GDM1 (cell line): Measurements from ENCODE around the gene SND1.
"Not testable (repeated sequence)": the region's sequence is repeated elsewhere in the genome, so short reads cannot be mapped to it uniquely, and the experiment has no call there.

Experiments
- DNase-seq: peaks from one replicate; lab custom pipeline; 2025; lab: John Stamatoyannopoulos, UW

The SND1 gene

GRCh38 chr7:127962589-127963361, 310.8 kb downstream of the SND1 start:
- no peak for DNase-seq

DNA sequence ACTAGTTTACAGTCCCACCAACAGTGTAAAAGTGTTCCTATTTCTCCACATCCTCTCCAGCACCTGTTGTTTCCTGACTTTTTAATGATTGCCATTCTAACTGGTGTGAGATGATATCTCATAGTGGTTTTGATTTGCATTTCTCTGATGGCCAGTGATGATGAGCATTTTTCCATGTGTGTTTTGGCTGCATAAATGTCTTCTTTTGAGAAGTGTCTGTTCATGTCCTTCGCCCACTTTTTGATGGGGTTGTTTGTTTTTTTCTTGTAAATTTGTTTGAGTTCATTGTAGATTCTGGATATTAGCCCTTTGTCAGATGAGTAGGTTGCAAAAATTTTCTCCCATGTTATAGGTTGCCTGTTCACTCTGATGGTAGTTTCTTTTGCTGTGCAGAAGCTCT, 311.9 kb downstream of the SND1 start:
- not testable (repeated sequence) for DNase-seq

GRCh38 chr7:127967281-127967680, 315.3 kb downstream of the SND1 start:
- DNase-seq = no peak

DNA sequence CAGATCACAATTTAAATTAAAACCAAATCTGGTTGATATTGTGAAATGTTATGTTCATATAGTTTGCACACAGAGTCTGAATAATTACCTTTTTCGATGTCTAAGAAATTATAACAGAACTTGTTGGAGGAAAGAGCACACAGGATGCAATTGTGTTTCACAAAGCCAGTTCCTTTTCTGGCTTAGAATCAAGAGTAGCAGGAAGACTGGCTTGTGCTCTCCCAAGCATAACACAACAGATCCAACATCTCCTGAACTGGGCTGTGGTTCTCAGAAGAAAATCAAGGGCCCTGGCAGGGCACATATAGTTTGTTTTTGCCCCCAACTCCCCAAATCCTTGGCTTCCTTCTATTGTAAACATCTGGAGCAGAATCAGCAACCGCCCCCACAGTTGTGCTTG, 316.6 kb downstream of the SND1 start:
- no peak for DNase-seq

GRCh38 chr7:127973832-127974231, 321.8 kb downstream of the SND1 start:
- no peak for DNase-seq

DNA sequence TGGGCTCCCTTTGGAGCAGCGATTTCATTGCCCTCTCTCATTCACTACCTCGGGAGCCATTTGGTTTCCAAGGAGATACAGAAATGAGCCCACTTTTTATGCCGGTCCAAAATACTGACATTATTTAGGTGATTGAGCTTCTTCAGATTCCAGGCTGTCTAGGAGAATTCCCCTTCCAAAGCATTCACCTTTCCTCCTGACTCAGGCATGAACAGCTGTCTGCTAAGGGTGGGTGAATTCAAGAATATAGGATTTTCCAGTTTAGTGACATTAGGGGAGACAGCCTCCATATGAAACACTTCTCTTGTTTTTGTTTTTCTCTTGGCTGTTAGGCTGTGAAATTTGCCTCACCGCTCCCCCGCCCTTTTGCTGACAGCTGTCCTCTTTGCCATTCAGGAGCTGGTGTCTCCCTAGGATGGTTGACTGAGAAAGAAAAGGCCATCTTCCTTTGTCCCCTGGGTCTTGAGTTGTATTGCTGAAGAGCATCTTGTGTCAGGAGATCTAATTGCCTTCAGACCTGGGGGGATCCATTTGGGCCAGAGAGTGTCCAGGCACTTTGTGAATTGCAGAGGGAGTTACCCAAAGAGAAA, 322.5 kb downstream of the SND1 start:
- DNase-seq = no peak

DNA sequence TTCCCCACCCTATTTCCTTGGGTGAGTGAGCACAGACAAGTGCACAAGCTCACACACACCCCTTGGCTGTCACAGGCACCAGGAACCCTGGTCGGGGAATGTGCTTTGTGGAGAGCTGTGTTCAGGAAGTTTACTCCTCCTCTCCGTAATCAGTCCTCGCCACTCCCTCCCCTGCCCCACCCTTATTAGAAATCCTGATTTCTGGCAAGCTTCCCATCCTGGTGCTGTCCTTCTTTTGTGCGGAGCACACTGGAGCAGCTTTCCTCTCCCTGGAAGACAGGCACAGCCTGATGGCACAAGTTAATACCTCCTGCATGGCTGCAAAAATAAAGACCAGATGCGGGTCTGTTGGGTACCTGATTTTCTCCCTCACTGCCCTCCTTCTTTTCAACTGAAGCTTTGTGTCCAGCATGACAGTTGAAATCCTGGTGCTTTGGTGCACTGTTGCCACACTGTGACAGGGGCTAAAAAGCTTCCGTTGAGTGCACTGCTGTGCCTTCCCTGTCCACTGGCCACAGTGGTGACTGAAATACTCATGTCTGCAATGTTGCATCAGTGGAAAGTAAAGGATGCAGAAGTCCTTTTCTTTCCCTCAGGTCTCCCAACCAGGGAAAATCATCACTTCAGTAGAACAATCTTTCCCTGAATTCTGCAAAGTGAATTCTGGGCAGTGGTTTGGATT, 324.2 kb downstream of the SND1 start:
- no peak for DNase-seq

DNA sequence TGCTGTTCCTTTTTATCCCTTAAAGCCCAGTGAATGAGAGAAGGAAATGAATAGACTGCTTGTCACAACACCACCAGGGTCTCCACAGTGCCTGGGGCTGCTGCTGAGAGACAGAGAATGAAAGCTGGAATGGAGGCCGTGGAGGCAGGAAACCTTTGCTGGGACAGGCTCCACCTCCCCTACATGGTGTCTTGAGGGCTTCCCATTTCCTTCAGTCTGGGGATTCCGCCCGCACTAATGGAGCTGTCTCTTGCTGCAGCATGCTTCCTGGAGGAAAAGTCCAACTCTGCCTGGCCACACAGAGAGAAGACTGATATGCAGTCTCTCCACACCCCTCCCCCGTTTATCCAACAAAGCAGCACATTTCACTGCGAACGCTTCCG, 324.7 kb downstream of the SND1 start:
- DNase-seq = no peak

GRCh38 chr7:127978421-127978820, 326.4 kb downstream of the SND1 start:
- no peak for DNase-seq

GRCh38 chr7:127979113-127979727, 327.2 kb downstream of the SND1 start:
- no peak for DNase-seq

DNA sequence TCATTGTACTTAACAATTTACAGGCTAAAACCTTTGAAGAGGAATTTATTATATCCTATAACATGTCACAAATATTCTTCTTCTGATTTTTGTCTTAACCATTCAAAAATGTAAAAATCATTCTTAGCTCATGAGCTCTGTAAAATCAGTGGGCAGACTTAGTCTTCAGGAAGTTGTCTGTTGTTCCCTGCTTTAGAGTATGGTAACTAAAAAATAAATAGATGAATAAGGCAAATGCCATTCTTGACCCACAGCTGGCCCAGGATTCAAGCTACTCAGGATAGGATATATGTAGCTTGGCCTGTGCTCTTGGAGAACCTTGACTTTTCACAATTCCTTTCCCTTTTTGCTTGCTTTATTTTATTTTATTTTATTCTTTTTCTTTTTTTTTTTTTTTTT, 327.7 kb downstream of the SND1 start:
- no peak for DNase-seq

DNA sequence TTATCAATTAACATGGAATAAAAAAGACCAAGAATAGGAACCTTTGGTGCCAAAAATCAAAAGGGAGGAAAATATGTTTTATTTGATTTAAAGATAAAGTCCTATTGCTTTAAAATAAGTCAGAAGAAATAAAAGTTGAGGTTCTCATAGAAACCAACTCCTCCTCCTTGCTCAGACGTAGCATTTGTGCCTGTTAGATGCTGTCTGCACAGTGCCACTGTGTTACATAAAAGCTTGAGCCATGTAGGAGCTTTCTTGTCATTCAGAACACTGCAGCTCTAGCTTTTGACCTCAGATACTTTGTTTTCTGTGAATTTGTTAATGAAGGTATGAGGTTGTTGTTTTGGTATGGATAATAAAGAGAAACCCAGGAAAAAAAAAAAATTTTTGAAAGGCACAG, 328.9 kb downstream of the SND1 start:
- DNase-seq = no peak

- no peak for DNase-seq
Observed at GRCh38 chr7:127981965-127982364, 330.0 kb downstream of the SND1 start.

DNA sequence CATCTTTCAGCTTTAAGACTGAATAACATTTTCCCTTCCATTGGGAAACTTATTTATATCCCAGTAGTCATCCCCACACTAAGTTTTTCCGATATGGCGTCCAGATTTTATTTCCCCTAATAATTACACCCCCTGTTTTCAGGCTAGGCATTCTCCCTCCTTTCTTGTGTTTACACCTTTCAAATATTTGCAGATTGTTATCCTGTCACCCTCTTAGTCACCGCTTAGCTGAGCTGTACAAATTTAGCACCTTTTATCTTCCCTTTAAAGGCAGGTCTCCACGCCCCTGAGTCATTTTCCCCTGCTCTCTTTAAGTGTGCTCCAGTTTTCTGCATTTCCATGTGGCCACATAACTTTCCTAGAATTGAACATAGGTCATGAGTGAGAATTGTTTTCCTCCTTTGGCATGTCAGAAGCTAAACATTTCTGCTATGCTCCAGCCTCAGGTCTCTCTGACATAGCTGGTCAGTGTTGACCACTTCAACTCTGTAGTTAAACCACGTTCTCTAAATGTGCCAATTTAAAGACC, 331.9 kb downstream of the SND1 start:
- no peak for DNase-seq

GRCh38 chr7:127986581-127987521, 334.9 kb downstream of the SND1 start:
- no peak for DNase-seq

GRCh38 chr7:127988751-127989150, 336.8 kb downstream of the SND1 start:
- DNase-seq = no peak

DNA sequence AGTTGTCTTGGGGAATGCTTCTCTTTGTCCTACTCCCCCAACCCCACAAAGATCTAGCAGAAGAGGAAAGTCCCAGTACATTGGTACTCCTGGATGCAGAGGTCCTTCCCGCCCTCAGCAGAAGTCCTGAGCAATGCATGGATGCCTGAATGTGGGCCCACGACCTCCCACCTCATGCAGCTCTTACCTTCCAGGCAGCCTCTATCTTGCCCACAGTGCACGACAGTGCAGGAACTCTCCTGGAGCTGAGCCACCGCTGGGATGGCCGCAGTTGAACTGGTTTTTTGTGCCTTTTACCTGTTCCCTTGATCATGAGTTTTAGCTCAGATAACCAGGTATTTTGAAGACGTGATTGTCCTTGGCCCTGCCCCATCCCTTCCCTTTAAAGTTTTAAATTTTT, 341.3 kb downstream of the SND1 start:
- DNase-seq = no peak

DNA sequence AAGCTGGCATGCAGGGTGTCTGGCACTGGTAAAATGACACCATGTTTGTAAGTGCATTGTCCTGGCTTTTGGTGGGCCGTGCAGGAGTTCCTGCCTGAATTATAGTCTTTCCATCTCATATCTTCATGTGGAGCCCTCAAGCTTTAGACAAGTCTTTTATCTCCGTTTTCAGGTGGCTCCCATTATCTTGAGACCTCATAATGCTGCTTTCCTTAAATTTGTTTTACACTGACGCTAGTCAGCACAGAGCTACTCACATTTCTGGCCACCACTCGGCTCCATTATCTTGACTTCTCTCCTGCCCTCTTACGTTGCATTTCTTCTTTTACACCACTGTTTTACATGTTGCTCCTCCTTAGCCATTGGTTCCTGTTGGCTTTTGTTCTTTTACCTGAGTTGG, 342.0 kb downstream of the SND1 start:
- DNase-seq = no peak

DNA sequence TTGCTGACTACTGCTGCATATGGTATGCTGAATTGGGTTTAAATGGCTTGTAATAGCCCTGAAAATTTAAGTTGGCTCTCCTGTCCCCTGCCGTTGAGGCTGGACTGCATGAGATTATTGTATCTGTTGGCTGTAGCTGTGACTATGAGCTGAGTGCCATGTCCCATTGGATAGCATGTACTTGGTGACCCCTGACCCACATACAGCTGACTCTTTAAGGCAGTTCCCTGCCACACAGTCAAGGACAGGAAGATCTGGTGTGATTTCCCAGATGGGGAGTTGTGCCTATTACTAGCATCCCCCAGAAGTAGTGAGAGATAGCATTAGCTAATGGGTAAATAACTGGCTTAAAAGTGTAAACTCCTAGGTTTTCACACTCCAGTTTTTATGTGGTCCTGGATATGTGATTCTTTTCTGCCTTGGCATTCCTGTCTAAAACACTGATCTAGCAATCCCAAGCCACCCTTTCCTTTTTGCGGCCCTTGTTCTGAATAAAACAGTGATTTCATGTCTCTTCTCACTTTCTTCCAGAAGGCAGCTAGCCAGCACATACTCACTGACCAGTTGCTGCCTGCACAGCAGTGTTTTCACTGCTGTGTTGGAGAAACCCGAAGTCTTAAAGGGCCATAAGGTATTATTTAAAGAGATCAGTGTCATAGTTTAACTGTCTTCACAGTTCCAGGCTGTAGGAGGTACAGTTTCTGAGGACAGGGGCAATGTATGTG, 343.3 kb downstream of the SND1 start:
- no peak for DNase-seq

DNA sequence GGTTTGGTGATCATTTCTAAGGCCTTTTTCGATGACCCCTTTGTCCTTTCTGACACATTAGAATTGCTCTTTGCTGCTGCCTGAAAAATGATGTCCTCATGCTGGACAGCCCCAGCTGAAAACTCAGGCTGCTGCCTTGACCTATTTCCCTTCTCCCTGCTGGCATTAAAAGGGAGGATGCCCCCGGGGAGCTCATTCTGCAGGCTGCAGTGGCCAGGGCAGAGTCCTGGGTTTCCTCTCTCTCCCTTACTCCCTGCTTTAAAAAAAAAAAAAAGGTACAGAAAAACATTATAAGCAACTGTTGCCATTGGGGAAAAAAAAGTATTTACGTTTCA, 343.9 kb downstream of the SND1 start:
- no peak for DNase-seq
